ENCODE measurements around the gene HIRIP3.
"Not testable (repeated sequence)": the region's sequence is repeated elsewhere in the genome, so short reads cannot be mapped to it uniquely, and the experiment has no call there.

HIRIP3 gene

DNA sequence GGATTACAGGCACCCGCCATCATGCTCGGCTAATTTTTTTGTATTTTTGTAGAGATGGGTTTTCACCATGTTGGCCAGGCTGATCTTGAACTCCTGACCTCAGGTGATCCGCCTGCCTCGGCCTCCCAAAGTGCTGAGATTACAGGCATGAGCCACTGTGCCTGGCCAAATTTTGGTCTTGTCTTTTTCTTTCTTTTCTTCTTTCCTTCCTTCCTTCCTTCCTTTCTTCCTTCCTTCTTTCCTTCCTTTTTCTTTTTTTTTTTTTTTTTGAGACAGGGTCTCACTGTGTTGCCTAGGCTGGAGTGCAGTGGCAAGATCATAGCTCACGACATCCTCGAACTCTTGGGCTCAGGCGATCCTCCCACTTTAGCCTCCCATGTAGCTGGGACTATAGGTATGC is 20.0 kb upstream of the HIRIP3 start:
- not testable (repeated sequence) for DNase-seq

DNA sequence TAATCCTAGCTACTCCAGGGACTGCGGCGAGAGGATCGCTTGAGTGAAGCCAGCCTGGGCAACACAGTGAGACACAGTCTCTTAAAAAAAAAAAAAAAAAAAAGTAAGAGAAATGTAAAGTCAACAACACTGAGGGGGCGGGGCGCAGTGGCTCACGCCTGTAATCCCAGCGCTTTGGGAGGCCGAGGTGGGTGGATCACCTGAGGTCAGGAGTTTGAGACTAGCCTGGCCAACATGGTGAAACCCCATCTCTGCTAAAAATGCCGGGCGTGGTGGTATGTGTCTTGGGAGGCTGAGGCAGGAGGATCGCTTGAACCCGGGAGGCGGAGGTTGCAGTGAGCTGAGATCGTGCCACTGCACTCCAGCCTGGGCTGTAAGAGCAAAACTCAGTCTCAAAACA is 17.2 kb upstream of the HIRIP3 start:
- DNase-seq, result not testable (repeated sequence)

DNA sequence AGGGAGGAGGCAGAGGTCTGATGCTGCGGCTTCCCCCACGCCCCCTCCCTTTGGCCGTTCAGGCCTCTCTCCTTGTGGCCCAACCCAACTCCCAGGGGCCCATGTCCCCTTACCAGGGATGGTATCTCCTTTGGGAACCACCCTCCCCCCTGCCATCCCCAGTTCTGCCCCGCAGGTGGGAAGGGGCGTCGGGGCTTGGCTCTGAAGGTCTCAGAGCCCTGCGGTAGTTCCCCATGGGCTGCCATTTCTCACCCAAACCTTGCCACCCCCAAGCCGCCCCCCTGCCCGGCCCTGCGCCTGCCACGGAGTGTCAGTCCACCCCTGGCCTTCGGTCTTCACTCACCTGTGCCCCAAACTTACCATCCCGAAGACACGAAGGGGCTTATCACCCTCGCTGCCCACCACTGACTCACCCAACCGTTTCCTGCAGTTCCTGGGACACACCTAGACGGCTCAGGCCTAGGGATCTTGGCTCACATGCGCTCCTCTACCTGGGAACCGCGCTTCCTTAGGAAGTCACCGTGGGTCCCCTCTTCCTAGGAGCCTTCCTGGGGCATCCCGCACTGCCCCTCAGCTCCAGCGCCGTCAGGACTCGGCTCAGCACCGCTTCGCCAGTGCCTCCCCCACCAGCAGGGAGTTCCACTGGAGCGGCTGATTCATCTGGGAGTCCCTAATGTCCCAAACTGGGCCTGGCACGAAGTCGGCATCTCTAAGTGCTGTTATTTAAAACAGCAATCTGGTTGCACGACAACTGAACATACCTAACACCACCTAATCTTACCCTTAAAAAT is 16.5 kb upstream of the HIRIP3 start:
- no peak for DNase-seq

DNA sequence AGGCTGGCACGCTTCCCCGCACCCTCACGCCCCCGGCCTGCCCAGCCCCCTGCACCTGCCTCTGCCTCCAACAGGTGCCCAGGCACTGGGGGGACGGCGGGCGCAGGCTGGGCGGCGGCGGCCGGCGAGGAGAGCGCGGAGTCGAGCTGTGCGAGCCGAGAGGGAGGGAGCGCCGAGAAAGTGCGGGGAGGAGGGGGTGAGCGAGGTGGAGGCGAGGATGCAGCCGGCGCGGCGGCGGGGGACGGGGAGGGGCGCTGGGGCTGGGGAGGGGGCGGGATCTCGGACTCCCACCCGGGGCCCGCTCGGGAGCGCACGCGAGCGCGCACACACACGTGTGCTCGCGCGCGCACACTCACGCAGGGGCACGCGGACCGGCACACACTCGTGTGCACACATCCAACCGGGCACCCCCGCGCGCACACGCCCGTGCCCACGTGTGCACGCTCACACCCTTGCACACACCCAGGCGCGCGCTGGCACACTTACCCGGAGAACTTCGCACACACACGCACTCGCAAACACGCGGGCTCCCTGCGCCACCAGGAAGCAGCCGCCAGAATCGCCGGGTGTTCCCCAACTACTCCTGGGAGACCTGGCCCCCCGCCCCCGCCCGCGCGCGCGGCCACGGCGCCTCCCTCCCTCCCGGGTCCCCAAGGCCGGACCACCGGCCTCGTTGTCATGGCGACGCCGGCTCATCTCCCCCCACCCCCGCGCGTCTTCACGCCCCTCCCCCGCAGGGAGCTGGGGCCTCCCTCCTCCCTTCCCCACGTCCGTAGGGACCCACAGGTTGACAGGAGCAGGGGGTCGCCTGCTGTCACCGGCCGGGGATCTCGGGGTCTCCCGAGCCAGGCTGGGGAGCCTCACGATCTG is 15.7 kb upstream of the HIRIP3 start, which contains the start of gene DOC2A:
Gene DOC2A (minus strand): TSS at position 184 of the 870 bp plus-strand sequence. CDS start 805 bp downstream, outside the sequence.
- no peak for DNase-seq

DNA sequence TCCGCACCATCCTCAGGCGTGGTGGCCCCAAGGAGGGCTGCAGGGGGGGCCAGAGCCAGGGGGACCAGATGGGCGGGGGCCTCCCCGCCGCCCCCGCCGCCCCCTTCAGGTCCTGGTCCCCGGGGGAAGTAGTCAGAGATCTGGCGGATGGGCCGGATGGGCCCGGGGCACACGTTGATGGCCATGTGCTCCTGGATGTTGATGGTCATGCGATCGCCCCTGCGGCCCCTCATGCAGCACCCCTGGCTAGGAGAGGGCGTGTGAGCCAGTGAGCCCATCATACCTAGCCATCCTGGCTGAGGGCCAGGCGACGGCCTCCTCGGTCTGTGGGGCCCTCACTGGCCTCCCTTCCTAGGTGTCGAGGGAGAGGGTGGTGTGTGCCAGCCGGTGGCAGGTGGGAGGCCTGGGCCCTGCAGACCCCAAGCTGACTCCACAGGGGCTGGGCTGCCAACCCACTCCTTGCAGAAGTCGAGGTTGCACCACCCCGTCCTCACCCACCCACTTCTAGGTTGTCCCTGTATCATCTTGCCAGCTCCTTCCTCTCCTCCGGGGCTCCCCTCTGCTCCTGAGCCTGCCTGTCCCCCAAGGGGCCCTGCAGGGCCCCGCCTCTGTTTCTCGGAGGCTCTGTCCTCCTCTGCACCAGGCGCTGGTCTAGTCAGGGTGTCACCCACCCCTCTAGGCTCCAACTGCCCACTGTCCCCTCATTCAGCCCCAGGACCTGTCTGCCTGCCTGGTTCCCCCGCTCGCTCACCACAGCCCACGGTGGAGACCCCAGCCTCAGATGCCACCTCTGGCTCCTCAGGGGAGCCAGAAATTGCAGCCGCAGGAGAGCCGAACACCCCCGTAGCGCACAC is 14.8 kb upstream of the HIRIP3 start:
- DNase-seq, result no peak

DNA sequence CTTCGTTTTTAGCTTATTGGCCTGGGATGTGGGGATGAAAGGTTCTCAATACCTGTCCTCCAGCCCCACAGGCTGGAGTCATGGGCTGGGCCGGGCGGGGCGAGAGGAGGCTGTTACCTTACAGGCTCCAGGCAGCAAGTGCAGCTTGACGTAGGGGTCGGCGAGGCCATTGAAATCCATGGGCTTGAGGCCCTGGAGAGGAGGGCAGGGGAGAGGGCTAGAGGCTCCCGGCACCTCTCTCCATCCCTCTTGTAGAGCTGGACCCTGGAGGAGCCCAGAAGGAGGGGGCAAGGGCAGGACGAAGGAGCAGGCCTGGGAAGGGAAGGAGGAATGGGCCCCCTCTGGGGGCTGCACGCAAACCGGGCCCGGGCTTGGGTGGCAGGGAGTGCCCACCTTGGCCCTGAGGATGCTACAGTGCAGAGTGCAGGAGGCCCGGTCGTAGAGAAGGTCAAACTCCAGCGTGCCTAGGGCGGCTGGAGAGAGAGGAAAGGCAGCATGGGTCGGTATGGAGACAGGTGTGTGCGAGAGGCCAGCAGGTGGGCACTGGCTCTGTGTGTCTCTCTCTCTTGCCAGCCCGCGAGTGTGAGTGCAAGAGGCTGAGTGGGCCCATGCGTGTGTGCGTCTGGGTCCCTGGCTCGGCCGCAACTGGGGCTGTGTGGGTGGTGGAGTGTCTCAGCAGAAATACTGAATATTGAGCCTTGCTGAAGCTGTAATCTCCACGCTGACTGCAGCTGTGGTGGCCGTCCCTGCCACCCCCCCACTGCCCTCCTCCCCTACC is 13.9 kb upstream of the HIRIP3 start:
- no peak for DNase-seq

DNA sequence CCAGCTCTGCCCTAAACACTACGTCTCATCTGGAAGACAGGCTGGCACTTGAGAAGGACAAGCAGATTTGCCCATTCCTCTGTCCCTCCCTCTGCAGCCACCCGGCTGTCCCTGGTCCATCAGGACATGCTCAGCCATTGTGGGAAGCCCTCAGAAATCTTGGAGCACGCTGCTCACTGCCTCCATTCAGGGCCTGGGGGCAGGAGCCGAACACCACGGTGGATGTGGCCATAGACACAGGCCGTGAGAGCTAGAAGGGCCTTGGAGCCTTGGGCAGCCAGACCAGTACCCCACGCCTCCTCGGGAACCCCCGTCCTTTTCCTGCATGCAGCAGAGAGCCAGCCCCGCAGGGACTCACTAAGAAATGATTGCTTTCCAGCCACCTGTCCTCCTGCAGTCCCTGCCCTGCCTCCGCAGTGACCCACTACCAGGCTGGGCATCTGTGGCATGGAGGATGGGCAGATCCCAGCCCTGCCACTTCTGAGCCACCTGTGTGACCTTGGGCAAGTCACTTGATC is 12.0 kb upstream of the HIRIP3 start:
- no peak for DNase-seq

DNA sequence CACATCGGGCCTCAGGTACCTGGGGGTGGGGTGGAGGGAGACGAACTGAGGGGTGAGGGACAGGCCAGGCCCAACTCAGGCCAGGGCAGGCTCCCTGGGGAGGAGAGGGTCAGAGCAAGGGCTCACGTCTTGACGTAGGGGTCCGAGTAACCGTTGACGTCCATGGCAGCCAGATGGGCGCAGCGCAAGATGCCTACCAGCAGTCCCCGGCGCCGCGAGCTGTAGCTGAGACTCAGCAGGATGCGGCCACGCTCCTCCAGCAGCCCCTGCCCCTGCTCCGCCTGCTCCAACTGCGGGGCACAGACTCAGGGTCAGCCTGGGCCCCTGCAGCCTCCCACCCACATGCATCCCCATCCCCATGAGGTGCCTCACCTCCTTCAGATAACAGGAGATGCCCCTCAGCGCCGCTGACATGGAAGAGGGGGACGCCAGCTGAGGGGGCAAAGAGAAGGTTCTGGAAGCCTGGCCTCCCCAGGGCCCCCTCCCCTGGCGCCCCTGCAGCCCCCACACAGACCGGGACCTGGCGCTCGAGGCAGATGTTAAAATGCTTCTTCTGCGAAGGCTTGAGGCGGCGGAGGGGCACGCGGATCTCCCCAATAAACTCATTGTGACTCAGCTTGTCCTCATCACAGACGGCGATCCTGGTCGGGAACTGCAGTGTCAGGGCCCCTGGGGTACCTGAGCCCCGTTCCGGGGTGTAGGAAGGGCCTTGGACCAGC is 11.4 kb upstream of the HIRIP3 start:
- DNase-seq, result no peak

DNA sequence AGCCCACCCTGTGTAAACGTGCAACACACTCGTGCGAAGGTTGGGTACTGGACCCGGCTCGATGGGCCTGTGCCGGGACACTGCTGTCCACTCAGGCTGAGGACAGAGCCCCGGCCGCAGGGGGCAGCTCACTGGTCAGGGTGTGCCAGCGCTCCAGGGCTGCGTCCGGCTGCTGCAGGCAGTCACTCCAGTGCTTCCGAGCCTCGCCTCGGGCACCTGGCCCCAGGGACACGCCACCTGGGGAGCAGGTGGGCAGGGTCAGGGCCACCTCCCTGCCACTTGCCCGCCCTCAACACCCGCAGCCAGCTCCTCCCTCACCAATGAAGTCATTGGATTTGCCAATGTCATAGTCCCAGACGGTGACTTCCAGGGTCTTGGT is 10.7 kb upstream of the HIRIP3 start:
- DNase-seq, result no peak

DNA sequence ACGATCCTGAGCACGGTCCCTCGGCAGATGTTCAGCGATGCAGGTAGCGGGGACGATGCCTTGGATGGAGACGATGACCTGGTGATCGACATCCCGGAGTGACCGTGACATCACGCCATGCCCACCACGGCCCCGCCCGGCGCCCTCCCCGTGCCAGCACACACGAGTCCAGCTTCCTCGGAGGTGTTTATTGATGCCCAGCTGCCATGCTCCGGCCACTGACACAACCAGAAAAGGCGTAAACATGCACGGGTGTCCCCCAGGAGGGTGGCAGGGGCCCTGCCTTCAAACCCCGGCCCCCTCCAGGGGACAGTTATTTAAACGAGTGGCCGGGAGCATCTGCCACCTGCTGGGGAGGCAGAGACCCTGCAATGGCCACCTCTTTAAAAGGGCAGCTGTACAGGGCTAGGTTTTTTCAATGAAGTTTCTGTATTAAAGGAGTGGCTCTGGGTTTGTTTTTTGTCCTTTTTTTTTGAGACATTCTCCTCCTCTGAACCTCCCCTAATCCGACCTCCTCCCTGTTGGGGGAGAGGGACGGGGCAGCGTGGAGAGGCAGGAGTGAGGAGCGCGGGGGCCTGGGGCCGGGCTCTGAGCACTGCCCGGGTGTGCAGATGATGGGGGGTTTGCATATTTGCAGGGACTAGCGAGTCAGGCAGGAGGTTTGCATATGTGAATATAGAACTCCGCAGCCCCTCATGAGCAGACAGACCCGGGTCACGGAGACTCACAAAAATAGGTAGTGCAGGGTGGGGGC is 10.1 kb upstream of the HIRIP3 start:
- no peak for DNase-seq

DNA sequence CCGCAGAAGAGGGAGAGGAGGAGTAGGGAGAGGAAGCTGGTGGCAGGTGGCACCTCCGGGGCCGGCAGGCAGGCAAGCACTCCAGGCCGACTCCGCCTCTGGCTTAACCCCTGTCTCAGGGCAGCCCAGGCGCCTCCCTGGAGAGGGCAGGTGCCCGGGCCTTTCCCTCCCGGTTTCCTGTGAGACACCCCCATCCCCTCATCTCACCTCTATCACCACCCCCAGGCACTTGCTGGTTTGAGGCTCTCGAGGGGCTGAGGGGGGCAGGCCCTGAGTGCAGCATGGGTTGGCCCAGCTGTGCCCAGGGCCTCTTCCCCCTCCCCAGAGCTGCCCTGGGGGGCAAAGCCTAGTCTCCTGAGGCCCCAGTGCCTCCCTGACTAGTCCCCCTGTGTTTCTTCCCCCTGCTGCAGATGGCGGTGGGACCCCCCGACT is 9.4 kb upstream of the HIRIP3 start:
- DNase-seq, result no peak

DNA sequence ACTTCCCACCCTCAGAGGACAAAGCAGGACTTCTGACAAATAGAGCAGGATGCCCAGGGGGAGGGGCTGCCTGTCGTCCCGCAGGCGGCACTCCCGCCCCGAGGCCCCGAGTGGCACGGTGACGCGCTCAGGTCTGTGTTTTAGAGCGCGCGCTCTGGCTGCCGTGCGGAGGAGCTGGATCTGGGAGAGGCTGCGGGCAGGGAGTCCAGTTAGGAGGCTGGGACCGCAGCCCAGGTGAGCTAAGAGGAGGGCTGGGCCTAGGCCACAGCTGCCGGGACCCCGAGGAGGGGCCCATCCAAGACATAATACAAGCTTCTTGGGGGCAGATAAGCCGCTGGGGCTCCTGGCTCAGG is 9.0 kb upstream of the HIRIP3 start:
- no peak for DNase-seq

DNA sequence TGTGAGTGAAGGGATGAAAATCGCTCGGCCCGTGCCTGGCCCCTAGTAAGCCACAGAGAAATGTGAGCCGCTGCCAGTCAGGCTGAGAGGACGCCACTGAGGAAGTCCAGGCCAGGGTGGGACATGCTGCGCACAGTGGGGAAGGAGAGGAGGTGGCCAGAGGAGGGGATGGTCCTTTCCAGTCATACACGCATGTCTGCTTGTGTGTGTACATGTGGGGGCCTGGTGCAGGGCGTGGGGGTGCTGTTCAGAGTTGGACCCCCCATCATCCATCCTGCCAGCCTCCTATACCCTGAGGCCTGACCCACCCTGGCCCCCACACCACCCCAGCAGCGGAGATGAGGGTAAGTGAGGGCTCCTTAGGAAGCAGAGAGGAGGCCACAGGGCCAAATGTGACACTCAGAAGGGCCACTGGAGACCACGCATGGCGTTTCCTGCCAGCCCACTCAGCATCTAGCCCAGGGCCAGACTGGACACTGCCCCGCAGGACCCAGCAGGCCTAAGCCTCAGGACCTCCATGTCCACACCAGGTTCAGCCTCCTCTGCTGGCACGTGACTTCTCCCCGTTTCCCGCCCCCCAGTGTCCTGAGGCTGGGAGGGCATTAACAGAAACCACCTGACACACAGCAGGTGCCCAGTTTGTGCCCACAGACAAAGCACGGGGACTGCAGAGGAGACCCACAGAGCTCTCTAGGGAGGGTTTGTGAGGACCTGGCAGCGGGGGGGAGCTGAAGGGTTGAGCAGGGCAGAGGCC is 8.4 kb upstream of the HIRIP3 start:
- DNase-seq, result no peak

DNA sequence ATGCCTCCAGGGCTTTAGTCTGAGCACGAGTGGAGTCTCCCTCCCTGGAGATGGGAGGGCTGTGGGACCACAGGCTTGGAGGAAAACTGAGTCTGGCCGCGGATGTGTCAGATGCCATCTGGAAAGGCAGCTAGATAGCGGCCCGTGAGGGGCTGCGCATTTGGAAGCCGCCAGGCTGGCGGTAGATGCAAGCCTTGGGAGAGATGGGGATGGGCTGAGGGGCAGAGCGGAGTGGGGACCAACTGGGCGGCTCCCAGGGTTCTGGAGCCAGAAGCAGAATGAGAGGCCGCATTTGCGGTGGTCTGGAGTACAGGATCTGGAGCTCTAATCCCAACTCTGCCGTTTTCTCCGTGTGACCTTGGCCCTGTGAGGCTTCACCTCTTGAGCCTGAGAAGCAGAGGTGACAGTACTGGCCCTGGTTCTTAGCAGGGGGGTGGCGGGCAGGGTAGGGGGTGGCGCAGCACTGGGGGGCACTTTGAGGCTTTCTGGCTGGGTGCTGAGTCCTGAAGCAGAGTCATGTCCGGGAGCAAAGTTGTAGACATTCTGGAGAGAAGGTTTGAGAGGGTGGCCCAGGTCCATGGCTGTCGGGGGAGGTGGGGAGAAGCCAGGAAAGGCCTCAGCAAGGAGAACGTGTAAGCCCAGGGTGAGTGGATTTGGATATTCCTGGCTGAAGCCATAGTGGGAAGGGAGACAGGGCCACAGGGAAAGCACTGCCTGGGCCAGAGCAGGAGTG is 7.4 kb upstream of the HIRIP3 start:
- no peak for DNase-seq

DNA sequence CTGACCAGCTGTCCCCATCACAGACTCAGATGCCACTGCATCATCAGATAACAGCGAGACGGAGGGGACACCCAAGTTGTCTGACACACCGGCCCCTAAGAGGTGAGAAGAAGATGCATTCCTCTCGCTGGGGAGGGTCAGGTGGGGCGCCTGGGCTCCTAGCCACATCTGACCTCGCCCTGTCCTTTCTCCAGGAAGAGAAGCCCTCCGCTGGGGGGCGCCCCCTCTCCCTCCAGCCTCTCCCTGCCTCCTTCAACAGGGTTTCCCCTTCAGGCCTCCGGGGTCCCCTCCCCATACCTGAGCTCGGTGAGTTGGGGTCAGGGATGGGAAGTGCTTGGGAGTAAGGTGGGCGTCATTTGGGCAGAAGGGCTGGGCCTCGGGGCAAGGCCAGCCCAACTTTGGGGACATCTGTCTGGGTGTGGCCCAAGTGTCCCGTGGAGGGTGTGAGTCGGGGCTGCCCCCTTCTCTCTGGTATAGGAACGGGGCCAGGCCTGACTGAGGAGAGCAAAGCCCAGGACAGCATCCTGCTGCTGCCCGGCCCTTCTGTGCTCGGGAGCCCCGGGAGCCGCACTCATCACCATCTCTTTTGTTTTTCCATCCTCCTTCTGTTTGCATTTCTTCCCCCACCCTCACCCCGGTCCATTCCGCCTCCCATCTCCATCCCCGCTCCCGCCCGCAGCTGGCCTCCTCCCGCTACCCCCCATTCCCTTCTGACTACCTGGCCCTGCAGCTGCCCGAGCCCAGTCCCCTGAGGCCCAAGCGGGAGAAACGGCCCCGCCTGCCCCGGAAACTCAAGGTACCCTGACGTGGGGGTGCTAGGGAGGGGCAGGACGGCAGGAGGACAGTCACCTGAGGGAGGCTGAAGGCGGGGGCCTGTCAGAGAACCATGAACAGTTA is 5.6 kb upstream of the HIRIP3 start:
- DNase-seq, result no peak

DNA sequence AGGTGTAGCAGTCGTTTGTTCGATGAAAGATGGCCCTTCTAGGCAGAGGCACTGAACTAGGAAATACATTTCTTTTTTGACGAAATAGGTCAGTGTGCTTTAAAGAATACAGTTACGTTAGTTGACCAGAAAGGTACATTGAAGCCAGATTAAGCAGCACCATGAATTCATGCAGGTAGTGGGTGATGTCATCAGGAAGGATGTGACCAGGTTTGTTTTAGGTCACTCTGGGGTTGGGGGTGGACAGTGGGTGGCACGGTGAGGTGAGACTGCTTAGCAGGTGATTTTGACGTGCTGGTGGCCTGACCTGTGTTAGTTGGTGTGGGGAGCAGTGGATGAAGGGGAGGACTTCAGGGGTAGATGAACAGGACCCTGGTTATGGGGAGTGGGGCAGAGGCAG is 4.2 kb upstream of the HIRIP3 start:
- no peak for DNase-seq

DNA sequence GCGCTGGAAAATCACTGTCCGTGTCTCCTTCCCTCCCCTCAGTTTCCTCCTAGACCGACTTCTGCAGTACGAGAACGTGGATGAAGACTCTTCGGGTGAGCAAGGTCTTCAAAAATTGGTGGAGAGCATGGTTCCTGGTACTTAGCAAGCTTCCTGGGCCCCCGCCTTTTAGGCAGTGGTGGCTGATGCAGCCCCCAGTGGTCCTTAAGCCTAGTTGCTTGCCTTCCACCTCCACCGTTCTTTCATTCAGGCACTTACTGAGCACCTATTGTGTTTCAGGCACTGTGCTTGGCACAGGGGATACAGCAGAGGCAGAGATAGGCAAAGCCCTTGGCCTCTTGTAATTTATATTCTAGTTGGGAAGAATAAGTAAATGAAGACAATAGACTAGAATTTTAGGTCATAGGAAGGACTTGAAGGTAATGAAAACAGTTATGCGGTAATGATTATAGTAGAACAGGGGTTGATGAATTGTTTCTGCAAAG is 1.4 kb upstream of the HIRIP3 start:
- DNase-seq, result no peak
